IMR-90 (cell line): Measurements from ENCODE around the gene CFAP210. TPM values are rescaled to one million over a fixed set of nuclear protein-coding genes. Genes with fewer than 3 reads are reported as not detected.

Experiments used
- ATAC-seq: fragments of 200-7000 bp; cut with Tn5 transposase; 2 replicates; pipeline ENCODE4 v1.9.1; 2020; ENCODE audit warnings: low read depth, mild to moderate bottlenecking, moderate library complexity
- BruUV-seq: library from RNA; stranded (reverse); fragments of 400-500 nt; replicated peaks from 2 replicates; lab custom pipeline; 2021; lab: Mats Ljungman, UMichigan
- CTCF ChIA-PET: fragments of 300-600 bp; formaldehyde crosslinking; extraction: SDS; loops from one replicate; lab custom pipeline; 2021; ENCODE audit warnings: antibody characterized with exemption; lab: Yijun Ruan, JAX
- POLR2A ChIA-PET: fragments of 300-600 bp; sonication (Branson Sonifier 250); formaldehyde crosslinking; loops from one replicate; lab custom pipeline; 2022; ENCODE audit warnings: antibody characterized with exemption; ENCODE audit not compliant: unreplicated experiment; lab: Charles Lee
- DNase-seq: peaks from one replicate; pipeline ENCODE4 v3.0.0; 2013
- H2AFZ ChIP-seq: replicated peaks from 2 replicates; pipeline ENCODE3; 2013; ENCODE audit warnings: low read length, mild to moderate bottlenecking; ENCODE audit not compliant: poor library complexity
- H2AK5ac ChIP-seq: 2 replicates; pipeline ENCODE4 v1.6.1; 2013; ENCODE audit warnings: low read depth, low read length, inconsistent platforms
- H2AK9ac ChIP-seq: replicated peaks from 2 replicates; pipeline ENCODE3; 2013; ENCODE audit warnings: mild to moderate bottlenecking, low read depth, low read length, moderate library complexity; ENCODE audit not compliant: poor library complexity
- H2BK120ac ChIP-seq: 2 replicates; pipeline ENCODE4 v1.6.1; 2013; ENCODE audit warnings: low read depth, low read length, inconsistent platforms
- H2BK15ac ChIP-seq: 3 replicates; pipeline ENCODE4 v1.6.1; 2013; ENCODE audit warnings: low read depth, low read length, inconsistent platforms
- H2BK20ac ChIP-seq: 2 replicates; pipeline ENCODE4 v1.6.1; 2013; ENCODE audit warnings: low read depth, mild to moderate bottlenecking, inconsistent platforms, low read length, moderate library complexity
- H2BK5ac ChIP-seq: 2 replicates; pipeline ENCODE4 v1.6.1; 2013; ENCODE audit warnings: mild to moderate bottlenecking, low read depth, low read length, inconsistent platforms; ENCODE audit not compliant: poor library complexity, severe bottlenecking
- H3K14ac ChIP-seq: replicated peaks from 2 replicates; pipeline ENCODE4 v1.6.1; 2013; ENCODE audit warnings: low read depth, low read length, inconsistent platforms
- H3K18ac ChIP-seq: 2 replicates; pipeline ENCODE4 v1.6.1; 2013; ENCODE audit warnings: low read depth, low read length, control low read depth
- H3K23ac ChIP-seq: 2 replicates; pipeline ENCODE4 v1.6.1; 2013; ENCODE audit warnings: low read depth, low read length, inconsistent platforms
- H3K27ac ChIP-seq: 2 replicates; pipeline ENCODE4 v1.5.1; 2013; ENCODE audit warnings: mild to moderate bottlenecking, control low read depth, low read length; ENCODE audit not compliant: insufficient read depth
- H3K27me3 ChIP-seq: 2 replicates; pipeline ENCODE4 v1.6.1; 2013; ENCODE audit warnings: low read length; ENCODE audit not compliant: control insufficient read depth, insufficient read depth
- H3K36me3 ChIP-seq: 2 replicates; pipeline ENCODE4 v1.6.1; 2013; ENCODE audit warnings: low read length, mixed read lengths; ENCODE audit not compliant: control insufficient read depth, insufficient read depth
- H3K4ac ChIP-seq: 2 replicates; pipeline ENCODE4 v1.6.1; 2013; ENCODE audit warnings: low read depth, low read length, inconsistent platforms
- H3K4me1 ChIP-seq: 2 replicates; pipeline ENCODE4 v1.6.1; 2013; ENCODE audit warnings: low read length, mixed read lengths; ENCODE audit not compliant: control insufficient read depth, insufficient read depth
- H3K4me2 ChIP-seq: 2 replicates; pipeline ENCODE4 v1.6.1; 2013; ENCODE audit warnings: low read depth, mild to moderate bottlenecking, control low read depth, low read length, moderate library complexity
- H3K4me3 ChIP-seq: 2 replicates; pipeline ENCODE4 v1.5.1; 2013; ENCODE audit warnings: low read depth, mild to moderate bottlenecking, control low read depth, low read length, moderate library complexity; ENCODE audit not compliant: insufficient read depth
- H3K56ac ChIP-seq: 2 replicates; pipeline ENCODE4 v1.6.1; 2013; ENCODE audit warnings: low read length, inconsistent platforms; ENCODE audit not compliant: insufficient read depth; ENCODE audit errors: extremely low read depth
- H3K79me1 ChIP-seq, 2 experiments: 2 replicates each; pipeline ENCODE4 v1.6.1; 2013; ENCODE audit warnings: low read length in 2 of 2, inconsistent platforms in 1 of 2, low read depth in 1 of 2
- H3K9ac ChIP-seq: 2 replicates; pipeline ENCODE4 v1.6.1; 2013; ENCODE audit warnings: low read depth, low read length, control low read depth
- H3K9me1 ChIP-seq: 2 replicates; pipeline ENCODE4 v1.6.1; 2013; ENCODE audit warnings: low read length, inconsistent platforms; ENCODE audit not compliant: insufficient read depth
- H3K9me3 ChIP-seq: 2 replicates; pipeline ENCODE4 v1.6.1; 2013; ENCODE audit warnings: low read length; ENCODE audit not compliant: control insufficient read depth, insufficient read depth
- H4K20me1 ChIP-seq: 2 replicates; pipeline ENCODE4 v1.6.1; 2013; ENCODE audit warnings: low read length, inconsistent platforms; ENCODE audit not compliant: insufficient read depth
- H4K5ac ChIP-seq: 2 replicates; pipeline ENCODE4 v1.6.1; 2013; ENCODE audit warnings: mild to moderate bottlenecking, low read depth, low read length, control low read depth
- H4K8ac ChIP-seq, 2 experiments: 2 replicates each; pipeline ENCODE4 v1.6.1; 2013; ENCODE audit warnings: low read depth in 2 of 2, low read length in 2 of 2, control low read depth in 1 of 2, inconsistent platforms in 1 of 2
- H4K91ac ChIP-seq: 2 replicates; pipeline ENCODE4 v1.6.1; 2013; ENCODE audit warnings: low read depth, low read length, inconsistent platforms; ENCODE audit not compliant: insufficient read depth
- BHLHE40 ChIP-seq: fragments of 150-350 bp; IDR thresholded peaks from 2 replicates; pipeline ENCODE4 v1.6.1; 2016; ENCODE audit warnings: mild to moderate bottlenecking, low read depth, low read length
- CEBPB ChIP-seq: IDR thresholded peaks from 2 replicates; pipeline ENCODE4 v1.6.1; 2012; ENCODE audit warnings: low read depth, low read length, improper control_type of control experiment
- CHD1 ChIP-seq: IDR thresholded peaks from 2 replicates; pipeline ENCODE4 v1.6.1; 2012; ENCODE audit warnings: low read depth, low read length, improper control_type of control experiment
- FOS ChIP-seq: fragments of 150-350 bp; IDR thresholded peaks from 2 replicates; pipeline ENCODE4 v1.6.1; 2016; ENCODE audit warnings: low read depth, low read length
- MAFK ChIP-seq: IDR thresholded peaks from 2 replicates; pipeline ENCODE4 v1.6.1; 2012; ENCODE audit warnings: low read depth, low read length, improper control_type of control experiment
- MAZ ChIP-seq: IDR thresholded peaks from 2 replicates; pipeline ENCODE4 v1.6.1; 2012; ENCODE audit warnings: low read depth, mild to moderate bottlenecking, low read length, improper control_type of control experiment, moderate library complexity, borderline replicate concordance
- MXI1 ChIP-seq: IDR thresholded peaks from 2 replicates; pipeline ENCODE4 v1.6.1; 2012; ENCODE audit warnings: low read depth, mild to moderate bottlenecking, low read length, moderate library complexity, borderline replicate concordance
- NFE2L2 ChIP-seq: fragments of 150-350 bp; IDR thresholded peaks from 2 replicates; pipeline ENCODE4 v1.6.1; 2016; ENCODE audit warnings: low read depth, mild to moderate bottlenecking, low read length
- POLR2A ChIP-seq: IDR thresholded peaks from 2 replicates; pipeline ENCODE4 v1.6.1; 2012; ENCODE audit warnings: mild to moderate bottlenecking, low read depth, low read length
- RAD21 ChIP-seq: IDR thresholded peaks from 2 replicates; pipeline ENCODE4 v1.6.1; 2012; ENCODE audit warnings: low read length, improper control_type of control experiment
- RCOR1 ChIP-seq: IDR thresholded peaks from 2 replicates; pipeline ENCODE4 v1.6.1; 2012; ENCODE audit warnings: mild to moderate bottlenecking, low read length, improper control_type of control experiment; ENCODE audit not compliant: insufficient replicate concordance
- RFX5 ChIP-seq: IDR thresholded peaks from 2 replicates; pipeline ENCODE4 v1.8.0; 2012; ENCODE audit warnings: low read depth, mild to moderate bottlenecking, low read length, moderate library complexity
- SMC3 ChIP-seq: fragments of 150-350 bp; IDR thresholded peaks from 2 replicates; pipeline ENCODE4 v1.6.1; 2016; ENCODE audit warnings: low read depth, mild to moderate bottlenecking, antibody characterized with exemption, low read length, moderate library complexity
- USF2 ChIP-seq: fragments of 150-350 bp; IDR thresholded peaks from 2 replicates; pipeline ENCODE4 v1.6.1; 2017; ENCODE audit warnings: mild to moderate bottlenecking, antibody characterized with exemption, low read length, low read depth
- WGBS, 2 experiments: methylation state at CpG; one replicate each; pipeline versions ENCODE4 v1.1.5 to v1.1.7; 2013; ENCODE audit warnings: missing lambda C conversion rate in 2 of 2; ENCODE audit not compliant: insufficient read length in 1 of 2; ENCODE audit errors: extremely low coverage in 2 of 2; 5-methylcytosine and 5-hydroxymethylcytosine counted together
- dilution Hi-C: fragments of 300-500 bp; cut with HindIII; formaldehyde crosslinking; loops from one replicate; pipeline ENCODE4 v1.14.3; 2018; ENCODE audit warnings: low sequenced_read_pairs; ENCODE audit not compliant: unreplicated experiment
- in situ Hi-C: fragments of 300-500 bp; cut with MboI; formaldehyde crosslinking; loops from 3 replicates; pipeline ENCODE4 v1.14.3; 2019; ENCODE audit warnings: low sequenced_read_pairs, inconsistent platforms, mixed read lengths
- intact Hi-C: fragments of 100-400 bp; cut with micrococcal nuclease; formaldehyde crosslinking; loops from 2 replicates; pipeline ENCODE4 v1.10.0; 2022
- polyA plus RNA-seq, 3 experiments: library from polyadenylated mRNA; depleted of rRNA; stranded (reverse); fragments of >200 nt; gene quantifications; 2 replicates each; pipeline ENCODE4 v1.2.3, GENCODE V29; 2012; ENCODE audit warnings: low replicate concordance in 1 of 3
- total RNA-seq: library from RNA; depleted of rRNA; stranded (reverse); fragments of >200 nt; gene quantifications from 2 replicates; pipeline ENCODE4 v1.2.3, GENCODE V29; 2012
- TF ChIP-seq, protein P1 (sequence below): conservative IDR thresholded peaks from 2 replicates; pipeline ENCODE4 v1.5.1; 2012; ENCODE audit warnings: mild to moderate bottlenecking, low read depth, low read length, improper control_type of control experiment
- TF ChIP-seq, protein P2 (sequence below): fragments of 150-350 bp; IDR thresholded peaks from 2 replicates; pipeline ENCODE4 v1.6.1; 2016; ENCODE audit warnings: low read depth, mild to moderate bottlenecking, low read length, moderate library complexity, borderline replicate concordance

The CFAP210 gene
- total and polyA plus RNA-seq, 2 of the 4 experiments (the other 2 are of a cell fraction) = not detected

DNA sequence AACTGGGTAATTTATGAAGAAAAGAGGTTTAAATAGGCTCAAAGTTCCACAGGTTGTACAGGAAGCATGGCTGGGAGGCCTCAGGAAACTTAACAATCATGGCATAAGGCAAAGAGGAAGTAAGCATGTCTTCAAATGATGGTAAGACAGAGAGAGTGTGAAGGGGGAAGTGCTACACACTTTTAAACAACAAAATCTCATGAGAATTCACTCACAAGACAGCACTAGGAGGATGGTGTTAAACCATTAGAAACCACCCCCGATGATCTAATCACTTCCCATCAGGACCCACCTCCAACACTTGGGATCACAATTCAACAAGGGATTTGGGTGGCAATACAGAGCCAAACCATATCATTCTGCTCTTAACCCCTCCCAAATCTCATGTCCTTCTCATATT is 34.9 kb downstream of the CFAP210 start:
- no peaks in the 10 kb centered on the region for H3K36me3 ChIP-seq
- no peak overlapping the region for H3K56ac ChIP-seq
- no peak overlapping the region for H3K18ac ChIP-seq
- H2BK120ac ChIP-seq = no peak overlapping the region
- H3K23ac ChIP-seq = no peak overlapping the region
- ATAC-seq = no peak
- H3K4me3 ChIP-seq = no peak overlapping the region
- no peak overlapping the region for H3K27ac ChIP-seq
- no peak overlapping the region for H2AK9ac ChIP-seq
- ChIA-PET POLR2A (no interaction called here), CTCF (no interaction called here)
- H4K91ac ChIP-seq = no peak overlapping the region
- TF ChIP-seq USF2 (no peak), RAD21 (no peak), MAFK (no peak), CEBPB (no peak), POLR2A (no peak), FOS (no peak), NFE2L2 (no peak), MXI1 (no peak), SMC3 (no peak), BHLHE40 (no peak), MAZ (no peak), RCOR1 (no peak), RFX5 (no peak), CHD1 (no peak)
- TF ChIP-seq, protein P1, sequence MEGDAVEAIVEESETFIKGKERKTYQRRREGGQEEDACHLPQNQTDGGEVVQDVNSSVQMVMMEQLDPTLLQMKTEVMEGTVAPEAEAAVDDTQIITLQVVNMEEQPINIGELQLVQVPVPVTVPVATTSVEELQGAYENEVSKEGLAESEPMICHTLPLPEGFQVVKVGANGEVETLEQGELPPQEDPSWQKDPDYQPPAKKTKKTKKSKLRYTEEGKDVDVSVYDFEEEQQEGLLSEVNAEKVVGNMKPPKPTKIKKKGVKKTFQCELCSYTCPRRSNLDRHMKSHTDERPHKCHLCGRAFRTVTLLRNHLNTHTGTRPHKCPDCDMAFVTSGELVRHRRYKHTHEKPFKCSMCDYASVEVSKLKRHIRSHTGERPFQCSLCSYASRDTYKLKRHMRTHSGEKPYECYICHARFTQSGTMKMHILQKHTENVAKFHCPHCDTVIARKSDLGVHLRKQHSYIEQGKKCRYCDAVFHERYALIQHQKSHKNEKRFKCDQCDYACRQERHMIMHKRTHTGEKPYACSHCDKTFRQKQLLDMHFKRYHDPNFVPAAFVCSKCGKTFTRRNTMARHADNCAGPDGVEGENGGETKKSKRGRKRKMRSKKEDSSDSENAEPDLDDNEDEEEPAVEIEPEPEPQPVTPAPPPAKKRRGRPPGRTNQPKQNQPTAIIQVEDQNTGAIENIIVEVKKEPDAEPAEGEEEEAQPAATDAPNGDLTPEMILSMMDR = no peak
- TF ChIP-seq, protein P2, sequence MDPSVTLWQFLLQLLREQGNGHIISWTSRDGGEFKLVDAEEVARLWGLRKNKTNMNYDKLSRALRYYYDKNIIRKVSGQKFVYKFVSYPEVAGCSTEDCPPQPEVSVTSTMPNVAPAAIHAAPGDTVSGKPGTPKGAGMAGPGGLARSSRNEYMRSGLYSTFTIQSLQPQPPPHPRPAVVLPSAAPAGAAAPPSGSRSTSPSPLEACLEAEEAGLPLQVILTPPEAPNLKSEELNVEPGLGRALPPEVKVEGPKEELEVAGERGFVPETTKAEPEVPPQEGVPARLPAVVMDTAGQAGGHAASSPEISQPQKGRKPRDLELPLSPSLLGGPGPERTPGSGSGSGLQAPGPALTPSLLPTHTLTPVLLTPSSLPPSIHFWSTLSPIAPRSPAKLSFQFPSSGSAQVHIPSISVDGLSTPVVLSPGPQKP = no peak
- no peak overlapping the region for H3K9ac ChIP-seq
- H3K4ac ChIP-seq = no peak overlapping the region
- H2BK15ac ChIP-seq = no peak overlapping the region
- dilution Hi-C loops = no loop called here
- no peaks in the 10 kb centered on the region for H3K9me1 ChIP-seq
- H3K9me3 ChIP-seq = no peaks in the 10 kb centered on the region
- WGBS, 2 experiments = 86% methylated on average over 1 of the region's 1 CpG; no CpG with 5 or more reads in 1 of the 2 experiments
- peaks cover 1% of the 10 kb centered on the region; the same call in 1 of the 2 replicates for H3K27me3 ChIP-seq
- no peak overlapping the region for H4K5ac ChIP-seq
- DNase-seq = no peak
- H3K79me1 ChIP-seq = no peaks in the 10 kb centered on the region
- H4K8ac ChIP-seq = no peak overlapping the region
- intact Hi-C loops = no loop called here
- H3K4me2 ChIP-seq = no peak overlapping the region
- H4K20me1 ChIP-seq = no peaks in the 10 kb centered on the region
- H3K14ac ChIP-seq = no peak overlapping the region
- no peak overlapping the region for H2BK20ac ChIP-seq
- H2BK5ac ChIP-seq = no peak overlapping the region
- H3K4me1 ChIP-seq = no peaks in the 10 kb centered on the region
- BruUV-seq = no TSS peak
- in situ Hi-C loops = no loop called here
- H2AFZ ChIP-seq = no peak overlapping the region
- no peak overlapping the region for H2AK5ac ChIP-seq
